Measurements from ENCODE around the gene MAP3K15. TPM values are rescaled to one million over a fixed set of nuclear protein-coding genes. Genes with fewer than 3 reads are reported as not detected.
A peak's percentile ranks its signal among the peaks of the same experiment; 100 is the strongest.

Gene MAP3K15
- total RNA-seq, 1 experiment from 2014 or later, result 3.4 TPM

DNA sequence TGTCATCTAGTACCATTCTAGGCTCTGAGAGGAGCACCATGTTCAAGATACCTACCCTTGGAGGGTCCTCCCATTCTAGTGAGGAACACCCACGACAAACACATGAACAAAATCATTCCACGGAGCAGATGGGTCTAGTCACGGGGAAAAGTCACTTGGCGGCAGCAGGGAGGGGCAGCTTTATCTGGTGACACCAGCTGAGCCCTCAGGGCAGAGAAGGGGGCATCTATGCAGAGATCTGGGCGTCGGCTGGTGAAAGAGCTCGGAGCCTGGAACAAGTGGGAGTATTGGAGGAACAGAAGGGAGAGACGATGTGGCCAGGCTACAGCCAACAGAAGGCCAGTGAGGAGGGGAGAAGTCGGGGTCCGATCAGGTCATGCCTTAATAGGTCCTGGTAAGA, 183.5 kb downstream of the MAP3K15 start:
- BruUV-seq (replicated peaks), result no TSS peak
- POLR2A ChIA-PET (ENCODE audit: unreplicated experiment), result no interaction called here
- Histone ChIP-seq H3K27ac (ENCODE audit: low read length) (no peak overlapping the region), H3K4me3 (ENCODE audit: low read length) (no peak overlapping the region), H2AFZ (ENCODE audit: low read length) (no peak overlapping the region), H3F3A (ENCODE audit: low read length, unreplicated experiment) (no peaks in the 10 kb centered on the region), H3K9ac (ENCODE audit: low read length) (no peak overlapping the region), H3K9me3 (ENCODE audit: low read length) (no peaks in the 10 kb centered on the region), H4K20me1 (ENCODE audit: low read length) (no peaks in the 10 kb centered on the region), H3K4me2 (ENCODE audit: low read length) (no peak overlapping the region), H3K36me3 (ENCODE audit: low read depth, low read length) (no peaks in the 10 kb centered on the region; the same call in 1 of the 2 replicates), H3K4me1 (ENCODE audit: insufficient read depth, low read length) (no peaks in the 10 kb centered on the region), H3K9me2 (replicated peaks; ENCODE audit: low read length) (no peaks in the 10 kb centered on the region), H3K79me2 (ENCODE audit: low read length) (no peaks in the 10 kb centered on the region), H3K27me3 (ENCODE audit: low read length) (no peaks in the 10 kb centered on the region)
- ATAC-seq, result no peak
- DNase-seq, result no peak
- CTCF ChIA-PET, result no interaction called here
- intact Hi-C loops (cut with micrococcal nuclease), result loop anchor here (5.0 kb wide), 1 partner anchor 210 kb away; the partner anchor contains the start of gene ADGRG2
- TF ChIP-seq, protein P1, sequence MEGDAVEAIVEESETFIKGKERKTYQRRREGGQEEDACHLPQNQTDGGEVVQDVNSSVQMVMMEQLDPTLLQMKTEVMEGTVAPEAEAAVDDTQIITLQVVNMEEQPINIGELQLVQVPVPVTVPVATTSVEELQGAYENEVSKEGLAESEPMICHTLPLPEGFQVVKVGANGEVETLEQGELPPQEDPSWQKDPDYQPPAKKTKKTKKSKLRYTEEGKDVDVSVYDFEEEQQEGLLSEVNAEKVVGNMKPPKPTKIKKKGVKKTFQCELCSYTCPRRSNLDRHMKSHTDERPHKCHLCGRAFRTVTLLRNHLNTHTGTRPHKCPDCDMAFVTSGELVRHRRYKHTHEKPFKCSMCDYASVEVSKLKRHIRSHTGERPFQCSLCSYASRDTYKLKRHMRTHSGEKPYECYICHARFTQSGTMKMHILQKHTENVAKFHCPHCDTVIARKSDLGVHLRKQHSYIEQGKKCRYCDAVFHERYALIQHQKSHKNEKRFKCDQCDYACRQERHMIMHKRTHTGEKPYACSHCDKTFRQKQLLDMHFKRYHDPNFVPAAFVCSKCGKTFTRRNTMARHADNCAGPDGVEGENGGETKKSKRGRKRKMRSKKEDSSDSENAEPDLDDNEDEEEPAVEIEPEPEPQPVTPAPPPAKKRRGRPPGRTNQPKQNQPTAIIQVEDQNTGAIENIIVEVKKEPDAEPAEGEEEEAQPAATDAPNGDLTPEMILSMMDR (conservative IDR thresholded peaks at IDR 0.05; ENCODE audit: low read depth, low read length), result no peak
- TF ChIP-seq EZH2phosphoT487 (IDR thresholded peaks at IDR 0.05; ENCODE audit: borderline replicate concordance, low read length) (no peak), EZH2 (IDR thresholded peaks at IDR 0.05; ENCODE audit: low read length, unreplicated experiment) (no peak)

DNA sequence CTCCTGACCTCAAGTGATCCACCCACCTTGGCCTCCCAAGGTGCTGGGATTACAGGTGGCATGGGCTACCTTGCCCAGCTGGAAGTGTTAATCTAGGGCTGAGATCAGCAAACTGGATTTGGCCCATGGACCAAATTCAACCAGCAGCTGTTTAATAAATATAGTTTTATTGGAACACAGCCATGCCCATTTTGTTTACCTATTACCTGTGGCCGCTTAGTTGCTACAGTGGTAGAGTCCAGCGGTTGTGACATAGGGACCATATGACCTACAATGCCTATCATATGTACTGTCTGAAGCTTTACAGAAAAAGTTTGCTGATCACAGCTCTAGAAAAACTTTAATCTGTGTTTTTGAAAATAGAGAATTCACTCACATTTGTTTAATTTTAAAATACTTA, 188.7 kb downstream of the MAP3K15 start:
- H3K27me3 ChIP-seq (ENCODE audit: low read length), result no peaks in the 10 kb centered on the region
- no peaks in the 10 kb centered on the region for H3K9me2 ChIP-seq (replicated peaks; ENCODE audit: low read length)
- no peak overlapping the region for H3K9ac ChIP-seq (ENCODE audit: low read length)
- no peak overlapping the region for H2AFZ ChIP-seq (ENCODE audit: low read length)
- H3K79me2 ChIP-seq (ENCODE audit: low read length), result no peaks in the 10 kb centered on the region
- H3K27ac ChIP-seq (ENCODE audit: low read length), result no peak overlapping the region
- H3F3A ChIP-seq (ENCODE audit: low read length, unreplicated experiment), result no peaks in the 10 kb centered on the region
- no peaks in the 10 kb centered on the region for H3K36me3 ChIP-seq (ENCODE audit: low read depth, low read length)
- no peak overlapping the region for H3K4me3 ChIP-seq (ENCODE audit: low read length)
- H3K4me1 ChIP-seq (ENCODE audit: insufficient read depth, low read length), result no peaks in the 10 kb centered on the region
- no peaks in the 10 kb centered on the region for H4K20me1 ChIP-seq (ENCODE audit: low read length)
- POLR2A ChIA-PET (ENCODE audit: unreplicated experiment), result no interaction called here
- DNase-seq, result peak; percentile 7
- no TSS peak for BruUV-seq (replicated peaks)
- no peak overlapping the region for H3K4me2 ChIP-seq (ENCODE audit: low read length)
- H3K9me3 ChIP-seq (ENCODE audit: low read length), result no peaks in the 10 kb centered on the region
- CTCF ChIA-PET, result no interaction called here
- intact Hi-C loops (cut with micrococcal nuclease), result no loop called here
- TF ChIP-seq EZH2phosphoT487 (IDR thresholded peaks at IDR 0.05; ENCODE audit: borderline replicate concordance, low read length), result no peak
- TF ChIP-seq, protein P1 (conservative IDR thresholded peaks at IDR 0.05; ENCODE audit: low read depth, low read length), result no peak
- TF ChIP-seq EZH2 (IDR thresholded peaks at IDR 0.05; ENCODE audit: low read length, unreplicated experiment), result no peak
- ATAC-seq, result no peak

Other genes starting within 250 kb of the MAP3K15 start
- gene PDHA1, start 171.6 kb downstream of the MAP3K15 start, total RNA-seq (2014; rRNA removed), result 408 and 454 TPM in 2 replicates